Measurements from ENCODE around the gene TRIM63. TPM values are rescaled to one million over a fixed set of nuclear protein-coding genes. Genes with fewer than 3 reads are reported as not detected.
"Not testable (repeated sequence)": the region's sequence is repeated elsewhere in the genome, so short reads cannot be mapped to it uniquely, and the experiment has no call there.

Gene TRIM63
- total and polyA plus RNA-seq, 2 of the 13 experiments (the other 11 are each of a cell fraction or from before 2014, with no cell fraction given): not detected

GRCh38 chr1:26094076-26094669, 26.7 kb upstream of the TRIM63 start:
- H4K20me1 ChIP-seq (ENCODE audit: insufficient read depth, low read length): no peaks in the 10 kb centered on the region
- no peak for TF ChIP-seq MYC (CRISPR knock-in tag; IDR thresholded peaks at IDR 0.05; ENCODE audit: borderline replicate concordance)
- no peak for TF ChIP-seq RELA (CRISPR knock-in tag; IDR thresholded peaks at IDR 0.05)
- no peak for TF ChIP-seq ZNF230 (CRISPR knock-in tag; IDR thresholded peaks at IDR 0.05)
- no peak for TF ChIP-seq EHMT2 (IDR thresholded peaks at IDR 0.05; ENCODE audit: borderline replicate concordance, low read depth, low read length)
- TF ChIP-seq MED1 (CRISPR knock-in tag; IDR thresholded peaks at IDR 0.05): no peak
- TF ChIP-seq KDM3A (CRISPR knock-in tag; IDR thresholded peaks at IDR 0.05; ENCODE audit: low read depth): no peak
- no peak for TF ChIP-seq ZSCAN29 (CRISPR knock-in tag; conservative IDR thresholded peaks at IDR 0.05)
- TF ChIP-seq ZIK1 (CRISPR knock-in tag; IDR thresholded peaks at IDR 0.05; ENCODE audit: borderline replicate concordance, low read depth): no peak
- H3K27me3 ChIP-seq (ENCODE audit: control insufficient read depth in 1 of 2, insufficient read depth in 2 of 2, low read length in 2 of 2): peaks cover 2 to 33% of the 10 kb centered on the region in 2 experiments; a peak in 3 of 5 replicates
- in situ Hi-C loops (cut with HindIII; ENCODE audit: extremely low pct_ligation_motif_present, low pct_unique_long_range_greater_than_20kb) (no loop called here), intact Hi-C loops (cut with micrococcal nuclease; ENCODE audit: unreplicated experiment) (no loop called here)
- H3K27ac ChIP-seq (ENCODE audit: extremely low read length, insufficient read depth, low read length): no peak overlapping the region
- no peak for DNase-seq (ENCODE audit: low spot score)
- ChIA-PET CTCF (ENCODE audit: low intra/inter-chr PET ratio, low total read pairs) (no interaction called here), POLR2A (no interaction called here)
- BruUV-seq (replicated peaks): no TSS peak
- no peak overlapping the region for H2AFZ ChIP-seq (ENCODE audit: low read length)
- no peaks in the 10 kb centered on the region for H3K79me2 ChIP-seq (ENCODE audit: insufficient read depth, low read length)
- no peak for FAIRE-seq
- H3K36me3 ChIP-seq (replicated peaks in 1 of 2; ENCODE audit: control insufficient read depth in 1 of 2, insufficient read depth in 2 of 2, low read length in 2 of 2): no peaks in the 10 kb centered on the region
- WGBS (ENCODE audit: low lambda C conversion rate): 0% methylated on average over 4 of the region's 11 CpGs
- H3K4me3 ChIP-seq (replicated peaks in 1 of 3; ENCODE audit: insufficient read depth in 1 of 3, low read depth in 2 of 3, low read length in 3 of 3): no peak overlapping the region
- H3K4me2 ChIP-seq (ENCODE audit: low read depth, low read length): no peak overlapping the region
- no peak for ATAC-seq
- no peaks in the 10 kb centered on the region for H3K9me3 ChIP-seq (ENCODE audit: low read length)
- H3K4me1 ChIP-seq (ENCODE audit: insufficient read depth, low read length): 0 out of 2 replicates have a peak, but pooled peaks cover 4% of the 10 kb centered on the region
- no peak overlapping the region for H3K9ac ChIP-seq (ENCODE audit: insufficient read depth, low read depth, low read length)

DNA sequence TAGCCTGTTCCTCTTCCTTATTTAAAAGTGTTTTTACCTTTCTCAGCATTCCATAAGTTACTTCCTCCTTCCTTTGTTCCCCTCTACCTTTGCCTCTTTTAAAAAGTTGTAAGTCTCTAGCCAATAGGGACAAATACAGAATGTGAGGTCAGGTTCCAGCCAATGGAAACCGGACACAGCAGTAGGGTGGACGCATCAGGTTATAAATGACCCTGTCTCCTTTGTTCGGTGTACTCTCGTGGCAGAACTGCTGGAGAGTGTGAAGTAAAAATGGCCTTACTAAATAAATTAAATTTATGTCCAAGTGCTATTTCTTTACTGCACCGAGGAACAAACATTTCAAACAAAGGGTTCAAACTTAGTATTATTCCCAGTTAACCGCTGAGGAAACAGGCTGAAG, 26.1 kb upstream of the TRIM63 start:
- CTCF ChIA-PET (ENCODE audit: low intra/inter-chr PET ratio, low total read pairs); BruUV-seq (replicated peaks); FAIRE-seq; H3K9ac ChIP-seq (ENCODE audit: insufficient read depth, low read depth, low read length); intact Hi-C loops (cut with micrococcal nuclease; ENCODE audit: unreplicated experiment); H2AFZ ChIP-seq (ENCODE audit: low read length); POLR2A ChIA-PET; H3K79me2 ChIP-seq (ENCODE audit: insufficient read depth, low read length); H3K4me3 ChIP-seq (replicated peaks in 1 of 3; ENCODE audit: insufficient read depth in 1 of 3, low read depth in 2 of 3, low read length in 3 of 3); H3K9me3 ChIP-seq (ENCODE audit: low read length); H4K20me1 ChIP-seq (ENCODE audit: insufficient read depth, low read length); H3K36me3 ChIP-seq (replicated peaks in 1 of 2; ENCODE audit: control insufficient read depth in 1 of 2, insufficient read depth in 2 of 2, low read length in 2 of 2); H3K4me2 ChIP-seq (ENCODE audit: low read depth, low read length); H3K27ac ChIP-seq (ENCODE audit: extremely low read length, insufficient read depth, low read length); in situ Hi-C loops (cut with HindIII; ENCODE audit: extremely low pct_ligation_motif_present, low pct_unique_long_range_greater_than_20kb); H3K4me1 ChIP-seq (ENCODE audit: insufficient read depth, low read length); DNase-seq (ENCODE audit: low spot score); ATAC-seq: not testable (repeated sequence)
- 18% methylated on average over 6 of the region's 6 CpGs for WGBS (ENCODE audit: low lambda C conversion rate)
- H3K27me3 ChIP-seq (ENCODE audit: control insufficient read depth in 1 of 2, insufficient read depth in 2 of 2, low read length in 2 of 2): peaks cover 2 to 33% of the 10 kb centered on the region in 2 experiments; a peak in 3 of 5 replicates
